Activated CD4-positive, alpha-beta T cell treated with anti-CD3 and anti-CD28 coated beads, Interleukin-2, amount 10 ng/mL, durations not matched to agents 7 days and 5 days (primary cell): ENCODE measurements around the gene PCED1B. TPM values are rescaled to one million over a fixed set of nuclear protein-coding genes. Genes with fewer than 3 reads are reported as not detected.

Experiments
- CTCF ChIA-PET: fragments of 350-600 bp; sonication (Branson Sonifier 250); formaldehyde crosslinking; loops from one replicate; lab custom pipeline; 2021; ENCODE audit warnings: antibody characterized with exemption; lab: Charles Lee
- POLR2A ChIA-PET: fragments of 350-600 bp; sonication (Branson Sonifier 250); formaldehyde crosslinking; loops from one replicate; lab custom pipeline; 2021; ENCODE audit warnings: antibody characterized with exemption; lab: Charles Lee
- DNase-seq: peaks from one replicate; pipeline ENCODE4 v3.0.0-alpha.2; 2020
- H3K27ac Mint-ChIP-seq: one replicate; pipeline ENCODE4 v1.8.0; 2021; ENCODE audit warnings: mild to moderate bottlenecking, moderate library complexity, mixed read lengths
- H3K27me3 Mint-ChIP-seq: one replicate; pipeline ENCODE4 v1.8.0; 2021; ENCODE audit warnings: mixed read lengths
- H3K36me3 Mint-ChIP-seq: one replicate; pipeline ENCODE4 v1.8.0; 2021; ENCODE audit warnings: low read depth, mixed read lengths
- H3K4me1 Mint-ChIP-seq: one replicate; pipeline ENCODE4 v1.8.0; 2021; ENCODE audit warnings: mixed read lengths
- H3K4me3 Mint-ChIP-seq: one replicate; pipeline ENCODE4 v1.8.0; 2021; ENCODE audit warnings: mild to moderate bottlenecking, moderate library complexity, mixed read lengths
- H3K9me3 Mint-ChIP-seq: one replicate; pipeline ENCODE4 v1.8.0; 2021; ENCODE audit warnings: mixed read lengths
- total RNA-seq, 2 experiments: library from RNA; stranded (reverse); gene quantifications; one replicate each; pipeline ENCODE4 v1.2.3, GENCODE V29; 2021

PCED1B gene
- total RNA-seq, 2 experiments from 2014 or later: 58.7 to 59.7 TPM

DNA sequence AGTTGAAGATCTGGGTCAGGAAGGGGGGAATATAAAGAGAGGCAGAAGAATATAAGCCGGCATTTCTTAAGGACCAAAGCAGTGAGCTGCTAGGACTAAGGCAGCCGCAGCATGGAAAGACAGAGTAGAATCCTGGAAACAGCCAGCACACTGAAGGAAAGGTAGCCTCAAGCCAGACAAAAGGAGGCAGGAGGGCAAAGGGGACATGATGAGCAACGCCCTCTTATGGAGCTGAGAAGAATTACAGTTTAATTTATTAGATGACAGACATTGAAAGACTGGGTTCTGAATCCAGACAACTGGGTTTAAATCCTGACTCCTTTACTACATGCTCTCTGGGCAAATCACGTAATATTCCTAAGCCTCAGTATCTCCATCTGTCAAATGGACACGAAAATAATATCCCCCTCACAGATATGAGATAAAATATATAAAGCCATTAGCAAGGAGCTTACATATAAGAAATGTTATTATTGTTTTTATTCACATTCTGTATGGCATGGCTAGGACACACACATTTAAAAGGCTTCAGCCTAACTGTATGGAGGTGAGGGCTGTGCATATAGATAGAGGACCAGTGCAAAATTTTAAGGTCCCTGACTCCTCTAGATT is 8.1 kb upstream of the PCED1B start:
- H3K27me3 Mint-ChIP-seq: no peaks in the 10 kb centered on the region
- peaks cover 3% of the 10 kb centered on the region for H3K4me1 Mint-ChIP-seq
- no peak for DNase-seq
- ChIA-PET CTCF (interaction anchor here (0.9 to 3.1 kb wide), 11 partner anchors 9 to 326 kb away, joined by 3 to 16 read pairs (median 4); partner anchors contain the start of genes AMIGO2 and PCED1B), POLR2A (interaction anchor here (0.6 kb wide), 1 partner anchor 1714 kb away, joined by 4 read pairs; no protein-coding TSS in a partner anchor)
- H3K4me3 Mint-ChIP-seq: no peak overlapping the region
- H3K36me3 Mint-ChIP-seq: peaks cover 6% of the 10 kb centered on the region
- H3K9me3 Mint-ChIP-seq: no peaks in the 10 kb centered on the region
- H3K27ac Mint-ChIP-seq: no peak overlapping the region

DNA sequence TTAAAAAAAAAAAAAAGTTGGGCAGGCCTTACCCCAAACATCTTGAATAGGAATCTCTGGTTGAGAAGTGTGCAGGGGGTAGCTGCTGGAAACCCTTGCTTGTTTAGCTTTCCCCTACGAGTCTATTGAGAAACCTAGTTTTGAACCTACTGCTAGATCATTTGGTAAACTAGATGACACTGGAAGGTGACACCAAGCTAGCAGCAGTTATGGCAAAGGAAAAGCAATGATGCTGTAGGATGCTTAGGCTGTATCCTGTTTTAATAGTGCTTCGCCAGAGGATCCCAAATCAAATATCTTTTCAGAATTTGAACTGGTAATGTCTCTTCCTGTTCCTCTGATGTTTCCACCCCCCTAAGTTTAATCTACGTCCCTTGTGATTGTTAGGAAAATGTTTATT is 5.5 kb upstream of the PCED1B start:
- Mint-ChIP-seq H3K27me3 (no peaks in the 10 kb centered on the region), H3K4me3 (no peak overlapping the region), H3K27ac (no peak overlapping the region), H3K9me3 (no peaks in the 10 kb centered on the region), H3K4me1 (peaks cover 27% of the 10 kb centered on the region), H3K36me3 (peaks cover 13% of the 10 kb centered on the region)
- DNase-seq: no peak
- POLR2A ChIA-PET: no interaction called here
- CTCF ChIA-PET: interaction anchor here (0.6 to 3.1 kb wide), 4 partner anchors 9 to 234 kb away, joined by 3 to 8 read pairs (median 3); no protein-coding TSS in a partner anchor

DNA sequence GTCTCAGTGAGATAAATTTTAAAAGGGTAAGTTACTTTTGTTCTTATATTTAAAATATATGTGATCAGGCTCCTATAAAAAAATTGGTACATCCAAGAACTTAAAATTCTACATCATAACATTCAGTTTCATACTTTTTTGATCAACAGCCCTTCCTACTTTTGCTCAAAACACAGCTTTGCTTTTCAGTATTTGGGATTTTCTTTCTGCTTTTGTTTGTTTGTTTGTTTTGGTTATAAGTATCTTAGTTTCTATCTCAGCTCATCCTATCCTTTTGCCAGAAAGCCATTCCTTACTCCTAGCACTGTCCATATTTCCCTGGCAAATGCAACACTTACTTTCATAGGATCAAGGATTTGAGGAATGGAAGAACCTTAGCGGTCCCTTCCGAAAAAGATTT is 4.7 kb upstream of the PCED1B start:
- Mint-ChIP-seq H3K4me3 (no peak overlapping the region), H3K27ac (no peak overlapping the region), H3K27me3 (no peaks in the 10 kb centered on the region), H3K9me3 (no peaks in the 10 kb centered on the region), H3K36me3 (peaks cover 13% of the 10 kb centered on the region), H3K4me1 (peaks cover 30% of the 10 kb centered on the region)
- CTCF ChIA-PET: no interaction called here
- no peak for DNase-seq
- POLR2A ChIA-PET: no interaction called here

DNA sequence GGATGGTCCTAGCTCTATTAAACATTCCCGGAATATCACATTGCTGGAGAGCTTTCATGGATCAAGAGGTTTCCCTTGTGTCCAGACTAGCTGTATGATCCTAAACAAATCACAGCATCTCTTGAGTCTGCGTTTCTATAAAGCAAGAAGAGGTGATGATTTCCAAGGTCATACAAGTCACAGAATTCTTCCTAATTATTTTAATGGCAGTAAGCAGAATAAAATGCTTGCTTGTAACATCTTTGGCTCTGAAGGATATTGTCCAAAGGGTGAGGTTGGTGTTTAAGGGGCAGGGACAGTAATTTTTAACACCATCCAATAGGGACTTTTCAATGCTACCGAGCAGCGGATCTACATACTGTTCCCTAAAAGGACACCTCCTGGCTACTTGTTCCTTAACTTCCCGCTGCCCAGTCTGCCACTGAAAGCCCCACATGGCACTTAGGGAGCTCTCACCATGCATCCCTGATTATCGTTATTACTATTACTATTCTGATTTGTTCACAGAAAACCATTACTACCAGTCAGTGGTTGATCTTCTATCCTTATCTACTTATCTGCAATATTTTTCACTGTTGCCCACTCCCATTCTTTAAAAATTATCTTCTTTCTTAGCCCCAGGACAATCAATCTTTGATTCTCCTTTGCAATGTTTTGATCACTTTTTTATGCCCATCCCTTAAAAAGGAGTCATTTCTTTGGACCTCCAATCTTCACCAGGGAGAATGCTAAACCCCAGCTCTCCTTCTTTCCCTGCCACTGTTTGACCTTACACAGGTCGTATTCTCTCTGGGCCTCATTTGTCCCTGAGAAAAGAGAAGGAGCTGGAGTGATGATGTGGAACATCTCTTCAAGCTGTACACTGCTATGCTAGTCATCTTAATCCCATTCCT is 4.0 kb upstream of the PCED1B start:
- Mint-ChIP-seq H3K4me3 (no peak overlapping the region), H3K4me1 (peaks cover 30% of the 10 kb centered on the region), H3K36me3 (peaks cover 13% of the 10 kb centered on the region), H3K27ac (no peak overlapping the region), H3K27me3 (no peaks in the 10 kb centered on the region), H3K9me3 (no peaks in the 10 kb centered on the region)
- DNase-seq: no peak
- CTCF ChIA-PET: no interaction called here
- POLR2A ChIA-PET: no interaction called here

DNA sequence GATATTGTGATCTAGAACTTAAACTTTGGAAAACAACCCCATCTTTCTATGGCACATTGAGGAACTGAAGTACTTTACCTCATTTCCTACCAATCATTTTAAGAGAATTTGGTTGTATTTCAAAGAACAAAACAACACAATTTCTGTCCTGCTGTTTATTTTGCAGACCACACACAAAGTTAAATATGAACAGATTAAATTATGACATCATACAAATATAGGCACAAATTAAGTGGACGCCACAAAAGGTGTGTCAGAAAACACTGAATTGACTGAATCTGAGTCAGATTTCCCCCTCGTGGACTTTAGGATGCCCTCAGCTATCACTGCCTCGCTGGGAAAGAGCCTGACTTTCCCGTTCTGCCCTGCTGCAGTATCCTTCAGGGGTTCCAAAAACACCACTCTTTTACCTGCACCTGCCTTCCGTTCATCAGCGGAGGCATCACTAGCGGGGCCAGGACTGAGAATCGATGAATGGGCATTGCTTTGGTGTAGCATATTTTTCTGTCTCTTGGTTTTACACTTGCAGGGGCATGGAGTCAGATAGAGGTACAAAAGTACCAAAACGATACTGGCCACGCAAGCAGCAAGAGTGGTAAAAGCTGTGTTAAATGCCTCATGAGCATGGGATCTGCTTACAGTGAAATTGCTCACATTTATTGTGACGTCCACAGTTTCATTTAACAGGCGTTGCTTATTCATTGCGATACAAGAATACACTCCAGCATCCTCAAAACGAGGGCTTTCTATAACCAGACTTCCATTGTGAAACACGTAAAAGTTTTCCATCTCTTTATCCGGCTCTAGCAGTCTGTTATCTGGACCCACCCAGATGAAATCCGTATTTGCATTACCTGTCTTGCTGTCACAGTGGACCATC is 2.0 kb upstream of the PCED1B start:
- Mint-ChIP-seq H3K27ac (no peak overlapping the region), H3K9me3 (no peaks in the 10 kb centered on the region), H3K4me3 (peak overlapping the region; percentile 86), H3K36me3 (peaks cover 16% of the 10 kb centered on the region), H3K27me3 (no peaks in the 10 kb centered on the region), H3K4me1 (peaks cover 49% of the 10 kb centered on the region)
- ChIA-PET CTCF (interaction anchor here (2.4 kb wide), 1 partner anchor 320 kb away, joined by 8 read pairs; no protein-coding TSS in a partner anchor), POLR2A (interaction anchor here (1.2 kb wide), 1 partner anchor 139 kb away, joined by 3 read pairs; no protein-coding TSS in a partner anchor)
- DNase-seq: no peak

DNA sequence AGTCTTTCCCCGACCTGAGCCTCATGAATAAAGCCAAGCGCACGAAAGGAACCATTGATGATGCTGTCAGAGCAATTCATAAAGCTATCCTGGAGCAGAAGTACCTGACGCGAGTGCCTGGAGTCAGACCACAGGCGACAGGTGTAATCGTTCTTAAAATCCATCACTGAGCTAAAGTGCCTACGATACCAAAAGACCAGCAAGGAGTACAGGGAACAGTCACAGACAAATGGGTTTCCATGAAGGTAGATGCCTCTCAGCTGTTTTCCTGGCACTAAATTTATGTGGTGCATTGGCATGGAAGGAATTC is 1.4 kb upstream of the PCED1B start:
- Mint-ChIP-seq H3K4me1 (peaks cover 55% of the 10 kb centered on the region), H3K9me3 (no peaks in the 10 kb centered on the region), H3K4me3 (peak overlapping the region; percentile 86), H3K36me3 (peaks cover 16% of the 10 kb centered on the region), H3K27me3 (no peaks in the 10 kb centered on the region), H3K27ac (no peak overlapping the region)
- ChIA-PET CTCF (interaction anchor here (2.4 to 2.6 kb wide), 2 partner anchors 138 to 320 kb away, joined by 8 to 10 read pairs; no protein-coding TSS in a partner anchor), POLR2A (interaction anchor here (0.6 to 1.2 kb wide), 2 partner anchors 138 to 1123 kb away, joined by 3 read pairs; no protein-coding TSS in a partner anchor)
- no peak for DNase-seq

DNA sequence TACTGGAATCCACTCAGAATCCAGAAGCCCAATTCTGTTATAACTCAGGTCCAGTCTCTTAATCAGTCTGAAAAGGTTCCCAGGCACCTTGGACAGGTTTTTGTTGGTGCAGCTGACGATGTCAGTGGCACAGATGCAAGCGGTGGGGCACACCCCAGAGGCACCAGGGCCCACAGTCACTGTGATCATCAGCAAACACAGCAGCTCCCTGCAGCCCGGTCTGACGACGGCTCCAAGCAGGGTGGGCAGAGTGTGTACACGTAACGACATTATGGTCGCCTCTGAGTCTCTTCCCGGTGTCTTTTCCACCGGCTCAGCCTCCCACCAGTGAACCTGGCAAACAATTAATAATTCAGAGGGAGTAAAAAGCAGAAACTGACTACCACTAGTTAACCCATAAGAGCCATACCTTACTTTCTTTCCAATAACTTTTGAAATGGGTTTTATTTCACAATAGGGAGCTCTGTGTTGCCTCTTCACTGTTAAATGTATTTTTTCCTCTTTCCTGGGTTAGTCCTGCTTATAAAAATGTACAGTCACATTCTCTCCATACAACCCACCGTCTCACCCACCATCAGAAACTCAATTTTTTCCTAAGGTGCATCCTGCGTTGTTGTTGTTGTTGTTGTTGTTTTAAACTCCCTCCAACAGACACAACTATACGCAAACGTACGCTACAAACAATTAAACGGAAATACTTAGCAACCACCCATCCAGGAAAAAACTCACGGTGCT is 521 bp upstream of the PCED1B start:
- H3K4me1 Mint-ChIP-seq: peaks cover 63% of the 10 kb centered on the region
- peak overlapping the region; percentile 86 for H3K4me3 Mint-ChIP-seq
- peaks cover 20% of the 10 kb centered on the region for H3K36me3 Mint-ChIP-seq
- ChIA-PET POLR2A (interaction anchor here (0.6 to 0.7 kb wide), 3 partner anchors 138 to 921 kb away, joined by 3 to 5 read pairs (median 3); no protein-coding TSS in a partner anchor), CTCF (interaction anchor here (0.7 to 2.6 kb wide), 7 partner anchors 8 to 319 kb away, joined by 3 to 16 read pairs (median 7); no protein-coding TSS in a partner anchor)
- H3K9me3 Mint-ChIP-seq: no peaks in the 10 kb centered on the region
- peak; percentile 49 for DNase-seq
- H3K27ac Mint-ChIP-seq: peak overlapping the region; percentile 88
- H3K27me3 Mint-ChIP-seq: no peaks in the 10 kb centered on the region

DNA sequence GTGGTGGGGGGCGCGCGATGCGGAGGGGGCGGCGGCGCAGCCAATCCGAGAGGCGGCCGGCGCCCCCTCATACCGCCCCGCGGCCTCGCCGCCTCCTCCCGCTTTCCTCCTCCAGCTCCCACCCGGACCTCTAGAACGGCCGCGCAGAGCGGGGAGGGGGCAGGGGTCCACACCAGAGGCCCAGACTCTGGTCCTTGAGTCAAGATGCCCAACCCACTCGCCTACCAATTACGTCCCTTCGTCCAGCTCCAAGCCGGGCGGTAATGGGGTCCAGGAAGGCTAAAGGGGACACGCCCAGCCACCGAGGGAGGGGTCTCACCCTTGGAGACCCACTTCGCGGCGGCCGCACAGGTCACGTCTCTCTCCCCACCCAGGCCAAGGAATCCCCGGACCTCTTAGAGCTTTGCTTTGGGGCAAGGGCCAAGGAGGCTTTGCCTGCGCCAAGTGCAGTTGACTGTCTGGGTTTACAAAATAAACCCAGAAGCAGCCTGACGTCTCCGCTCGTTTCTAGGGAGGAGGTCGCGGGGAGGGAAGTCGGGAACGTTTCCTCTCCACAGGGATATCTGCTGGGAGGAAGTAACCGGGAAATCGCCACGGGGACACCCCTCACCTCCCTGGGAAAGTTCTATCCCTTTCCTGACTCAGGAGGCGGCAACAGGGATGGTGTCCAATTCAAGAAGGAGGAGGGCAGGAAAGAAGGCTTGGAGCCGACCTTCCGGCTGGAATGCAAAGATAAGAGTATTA is 732 bp downstream of the PCED1B start:
- Mint-ChIP-seq H3K4me1 (peaks cover 75% of the 10 kb centered on the region), H3K27ac (peak overlapping the region; percentile 95), H3K27me3 (no peaks in the 10 kb centered on the region), H3K4me3 (peak overlapping the region; percentile 88), H3K9me3 (no peaks in the 10 kb centered on the region), H3K36me3 (peaks cover 20% of the 10 kb centered on the region)
- CTCF ChIA-PET: interaction anchor here (1.1 to 2.6 kb wide), 5 partner anchors 10 to 346 kb away, joined by 4 to 16 read pairs (median 8); no protein-coding TSS in a partner anchor
- peak; percentile 35 for DNase-seq
- POLR2A ChIA-PET: interaction anchor here (0.6 kb wide), 1 partner anchor 937 kb away, joined by 3 read pairs; no protein-coding TSS in a partner anchor

DNA sequence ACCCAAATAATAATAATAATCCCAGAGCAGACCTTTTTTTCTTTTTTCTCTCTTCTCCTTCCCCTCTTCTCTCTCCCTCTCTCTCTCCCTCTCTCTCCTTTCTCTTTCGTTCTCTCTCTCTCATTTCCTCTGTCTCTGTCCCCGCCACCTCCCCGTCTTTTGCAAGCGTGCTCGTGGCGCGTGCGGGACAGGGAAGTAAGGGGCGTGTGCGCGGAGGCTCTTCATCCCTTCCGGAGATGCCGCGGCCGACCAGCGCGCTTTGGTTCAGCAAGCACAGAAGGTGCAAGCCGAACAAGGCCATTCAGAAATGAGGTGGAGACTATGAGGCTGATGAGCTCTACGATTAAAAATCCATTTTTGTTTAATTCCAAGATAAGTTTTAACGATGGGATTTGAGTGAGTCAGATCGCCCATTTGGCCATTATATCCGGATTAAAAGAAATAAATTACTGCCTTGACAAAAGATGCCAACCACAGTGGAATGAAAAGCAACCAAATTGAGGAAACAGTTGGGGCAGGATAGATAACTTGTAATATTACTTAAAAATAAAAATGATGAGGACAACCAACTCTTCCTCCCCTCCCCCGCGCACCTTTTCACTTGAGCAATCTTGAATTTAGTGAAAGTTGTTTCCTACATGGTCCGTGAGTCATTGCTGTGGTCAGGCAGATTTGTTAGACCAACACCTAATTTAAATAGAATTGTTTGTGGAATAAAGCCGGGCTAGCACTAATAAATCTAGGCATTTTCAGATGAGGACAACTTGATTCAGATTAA is 1.5 kb downstream of the PCED1B start:
- Mint-ChIP-seq H3K27me3 (no peaks in the 10 kb centered on the region), H3K36me3 (peaks cover 17% of the 10 kb centered on the region), H3K9me3 (no peaks in the 10 kb centered on the region), H3K4me1 (peaks cover 83% of the 10 kb centered on the region), H3K4me3 (peak overlapping the region; percentile 88), H3K27ac (peak overlapping the region; percentile 95)
- POLR2A ChIA-PET: interaction anchor here (0.6 kb wide), 1 partner anchor 936 kb away, joined by 3 read pairs; no protein-coding TSS in a partner anchor
- peak; percentile 68 for DNase-seq
- CTCF ChIA-PET: interaction anchor here (1.1 to 2.4 kb wide), 2 partner anchors 10 to 345 kb away, joined by 4 to 16 read pairs; no protein-coding TSS in a partner anchor

DNA sequence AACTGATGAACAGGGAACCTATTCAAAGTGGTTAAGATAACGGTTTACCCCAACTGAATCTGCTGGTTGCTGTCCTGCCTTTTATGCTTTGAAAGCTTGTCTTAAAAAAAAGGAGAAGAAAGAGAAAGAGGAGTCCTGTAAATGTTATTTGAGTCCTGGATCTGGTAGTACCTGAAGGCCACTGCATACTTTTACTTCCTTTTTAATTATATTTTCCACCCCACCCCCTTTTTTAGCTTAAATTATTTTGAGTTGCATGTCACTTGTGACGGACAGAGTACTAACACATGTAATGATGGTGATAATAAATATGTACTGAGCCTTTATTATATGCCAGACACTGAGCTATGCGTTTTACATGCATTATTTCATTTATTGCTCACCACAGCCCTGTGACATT is 2.9 kb downstream of the PCED1B start:
- Mint-ChIP-seq H3K4me1 (peaks cover 80% of the 10 kb centered on the region), H3K4me3 (no peak overlapping the region), H3K36me3 (peaks cover 14% of the 10 kb centered on the region), H3K27ac (peak overlapping the region; percentile 57), H3K27me3 (no peaks in the 10 kb centered on the region), H3K9me3 (no peaks in the 10 kb centered on the region)
- ChIA-PET POLR2A (no interaction called here), CTCF (interaction anchor here (0.9 to 2.3 kb wide), 4 partner anchors 10 to 326 kb away, joined by 3 to 8 read pairs (median 4); no protein-coding TSS in a partner anchor)
- DNase-seq: no peak
